ENCODE results near the gene BCL11B.

BCL11B gene

DNA sequence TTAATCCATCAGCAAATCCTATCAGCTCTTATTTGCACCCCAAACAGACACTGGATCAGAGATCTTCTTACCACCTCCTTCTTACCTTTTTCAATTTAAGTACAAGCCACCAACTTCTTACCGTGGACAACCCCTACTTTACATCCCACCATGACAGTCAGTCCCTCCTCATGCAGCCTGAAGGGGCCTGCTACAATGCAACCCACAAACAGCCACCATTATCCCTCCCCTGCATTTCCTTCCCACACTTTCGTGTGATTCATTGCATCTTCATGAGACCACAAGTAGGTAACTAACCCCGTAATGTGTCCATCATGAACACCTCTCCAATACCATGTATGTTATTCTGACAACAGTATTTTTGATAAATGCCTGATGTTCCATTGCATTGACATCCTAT is 108.6 kb downstream of the BCL11B start:
- no peak for DNase-seq (ENCODE audit: low read depth in 2 of 2)

DNA sequence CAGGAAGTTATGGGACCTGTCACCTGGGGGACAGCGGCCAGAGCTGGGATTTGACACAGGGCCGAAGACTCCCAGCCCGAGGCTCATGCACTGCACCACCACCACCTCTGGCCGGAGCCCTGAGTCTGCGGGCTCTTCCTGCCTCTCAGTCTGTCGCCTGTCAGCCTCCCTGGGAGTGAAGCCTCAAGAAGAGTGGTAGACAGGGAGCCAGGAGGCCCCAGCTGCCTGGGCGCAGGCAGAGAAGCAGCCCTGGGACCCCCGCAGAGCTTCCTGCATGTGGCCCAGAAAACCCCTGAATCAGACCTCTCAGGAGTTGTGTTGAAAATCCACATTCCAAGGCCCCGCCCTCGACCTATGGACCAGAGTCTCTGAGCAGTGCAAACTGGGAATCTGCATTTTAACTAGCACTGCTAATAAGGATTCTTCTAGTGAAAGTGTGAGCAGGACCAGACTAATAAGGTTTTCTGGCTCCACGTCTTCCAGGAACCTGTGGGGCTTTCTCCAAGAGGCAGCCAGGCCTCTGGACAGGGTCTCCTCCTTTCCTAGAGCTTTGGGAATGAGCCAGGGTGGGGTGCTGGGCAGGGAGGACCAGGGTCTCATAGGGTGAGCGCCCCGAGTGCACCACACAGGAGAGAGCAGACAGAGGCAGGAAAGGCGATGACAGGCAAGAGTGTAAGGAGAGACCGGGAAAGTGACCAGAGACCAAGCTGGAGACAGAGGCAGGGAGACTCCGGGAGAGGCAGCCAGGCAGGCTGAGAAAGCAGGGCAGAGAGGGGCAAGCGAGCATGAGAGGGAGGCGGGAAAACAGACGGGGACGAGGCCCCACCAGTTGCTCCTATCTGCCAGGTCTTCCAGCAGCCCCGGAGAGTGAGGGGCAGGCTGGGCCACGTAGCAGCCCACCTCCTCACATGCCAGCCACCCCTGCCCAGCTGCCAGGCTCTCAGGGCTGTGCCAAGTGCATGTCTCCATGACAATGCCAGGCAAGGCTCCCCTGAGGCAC is 112.4 kb downstream of the BCL11B start:
- no peak for DNase-seq (ENCODE audit: low read depth in 2 of 2)

- no peak for DNase-seq (ENCODE audit: low read depth in 2 of 2)
These were observed 113.3 kb downstream of the BCL11B start for GRCh38 chr14:99158646-99159165.

DNA sequence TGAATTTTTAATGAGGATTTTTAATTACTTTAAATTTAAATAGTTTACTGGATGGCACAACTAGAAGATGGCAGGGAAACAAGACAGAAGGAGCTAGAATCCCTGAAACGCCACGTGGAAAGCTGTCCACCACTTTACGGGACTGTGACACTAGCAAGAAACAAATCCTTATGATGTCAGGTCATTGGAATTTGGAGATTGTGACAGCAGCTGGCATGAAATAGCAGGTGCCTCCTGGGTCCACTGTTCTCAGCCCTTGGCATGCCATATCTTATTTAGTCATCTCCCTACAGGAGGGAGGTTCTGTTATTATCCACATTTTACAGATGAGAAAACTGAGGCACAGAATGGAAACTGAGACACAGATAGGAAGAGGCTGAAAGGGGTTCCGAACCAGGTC is 113.8 kb downstream of the BCL11B start:
- DNase-seq (ENCODE audit: low read depth in 2 of 2), result no peak

GRCh38 chr14:99157676-99158075 is 114.3 kb downstream of the BCL11B start:
- DNase-seq (ENCODE audit: low read depth in 2 of 2), result no peak

GRCh38 chr14:99157246-99157645 is 114.8 kb downstream of the BCL11B start:
- no peak for DNase-seq (ENCODE audit: low read depth in 2 of 2)

- no peak for DNase-seq (ENCODE audit: low read depth in 2 of 2)
These were observed 115.2 kb downstream of the BCL11B start for GRCh38 chr14:99156814-99157213.

- DNase-seq (ENCODE audit: low read depth in 2 of 2), result no peak
These were observed 115.9 kb downstream of the BCL11B start for GRCh38 chr14:99156090-99156425.

GRCh38 chr14:99155173-99156089 is 116.6 kb downstream of the BCL11B start:
- DNase-seq (ENCODE audit: low read depth in 2 of 2), result no peak

GRCh38 chr14:99150236-99150635 is 121.8 kb downstream of the BCL11B start:
- no peak for DNase-seq (ENCODE audit: low read depth in 2 of 2)

DNA sequence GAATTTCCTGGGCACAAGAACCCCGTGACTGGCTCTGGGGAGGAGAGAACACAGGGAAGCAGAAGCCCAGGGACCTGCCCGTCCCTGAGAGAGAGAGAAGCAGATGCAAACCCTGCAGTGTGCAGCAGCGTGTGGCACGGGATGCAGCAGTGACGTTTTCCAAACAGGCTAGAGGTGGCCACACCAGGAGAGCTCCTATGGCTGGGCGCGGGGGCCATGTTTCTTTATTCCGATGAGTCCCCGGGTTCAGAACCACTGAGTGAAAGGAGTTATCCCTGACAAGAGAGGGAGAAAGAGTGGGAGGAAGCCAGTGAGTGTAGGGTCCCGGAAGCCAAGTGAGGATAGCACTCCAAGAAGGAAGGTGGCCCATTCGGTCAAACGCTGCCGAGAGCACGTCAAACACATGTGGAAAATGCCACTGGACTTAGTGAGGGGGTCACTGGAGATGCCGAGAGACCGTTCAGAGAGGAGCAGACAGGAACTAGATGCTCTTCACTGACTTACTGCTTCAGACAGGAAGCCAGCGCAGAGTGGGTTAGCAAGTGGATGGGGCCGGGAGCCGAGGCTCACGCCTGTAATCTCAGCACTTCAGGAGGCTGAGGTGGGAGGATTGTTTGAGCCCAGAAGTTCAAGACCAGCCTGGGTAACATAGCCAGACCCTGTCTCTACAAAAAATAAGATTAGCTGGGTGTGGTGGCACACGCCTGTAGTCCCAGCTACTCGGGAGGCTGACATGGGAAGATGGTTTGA is 123.0 kb downstream of the BCL11B start:
- no peak for DNase-seq (ENCODE audit: low read depth in 2 of 2)

GRCh38 chr14:99148131-99148530 is 123.9 kb downstream of the BCL11B start:
- DNase-seq (ENCODE audit: low read depth in 2 of 2), result no peak

DNA sequence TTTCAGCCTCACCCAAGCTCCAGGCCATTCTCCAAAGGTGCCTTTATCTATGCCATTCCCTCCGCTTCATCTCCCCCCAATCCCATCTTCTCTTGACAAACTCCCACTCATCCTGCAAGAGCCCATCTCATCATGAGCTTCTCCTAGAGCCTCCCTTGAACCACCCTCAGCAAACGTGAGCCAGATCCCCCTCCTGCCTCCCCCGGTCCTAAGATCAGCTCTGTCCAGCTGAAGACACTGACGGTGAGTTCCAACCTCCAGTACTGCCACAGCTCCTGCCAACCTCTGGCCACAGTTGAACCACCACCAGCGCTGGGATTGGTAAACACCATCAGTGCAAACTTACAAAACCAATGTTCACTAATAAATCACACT is 124.6 kb downstream of the BCL11B start:
- no peak for DNase-seq (ENCODE audit: low read depth in 2 of 2)

DNA sequence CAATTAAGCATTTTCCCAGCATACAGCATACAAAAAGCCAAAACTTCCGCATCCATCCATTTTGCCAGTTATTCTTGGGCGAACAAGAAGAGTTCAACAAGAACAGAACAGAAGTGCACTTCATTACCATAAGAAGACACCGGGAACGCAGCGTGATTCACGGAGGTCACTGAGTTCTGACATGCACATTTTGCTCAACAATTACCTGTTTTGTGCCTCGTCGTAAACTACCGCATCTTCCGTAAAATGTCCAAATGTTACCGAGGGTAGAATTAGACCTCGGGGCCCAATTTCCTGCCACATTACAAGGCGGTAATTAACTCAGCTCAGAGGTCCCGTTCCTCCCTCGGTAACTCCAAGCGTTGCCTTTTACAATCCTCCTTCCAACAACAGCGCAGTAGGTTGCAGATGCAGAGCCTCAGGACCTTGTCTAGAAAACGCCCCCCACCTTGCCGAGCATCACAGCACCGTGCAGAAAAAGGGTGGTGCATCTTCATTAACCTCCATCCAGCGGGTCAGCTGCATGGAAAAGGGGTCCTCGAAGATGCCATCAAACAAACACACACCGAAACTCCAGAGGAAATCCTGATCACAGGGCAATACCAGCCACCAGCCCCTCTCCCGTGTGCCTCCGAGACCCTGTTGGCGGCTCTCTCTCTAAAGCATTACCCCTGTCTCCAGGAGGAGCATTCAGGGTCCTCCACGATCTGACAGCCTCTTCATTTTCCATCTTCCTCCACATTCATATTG is 125.2 kb downstream of the BCL11B start:
- DNase-seq (ENCODE audit: low read depth in 2 of 2), result no peak

DNA sequence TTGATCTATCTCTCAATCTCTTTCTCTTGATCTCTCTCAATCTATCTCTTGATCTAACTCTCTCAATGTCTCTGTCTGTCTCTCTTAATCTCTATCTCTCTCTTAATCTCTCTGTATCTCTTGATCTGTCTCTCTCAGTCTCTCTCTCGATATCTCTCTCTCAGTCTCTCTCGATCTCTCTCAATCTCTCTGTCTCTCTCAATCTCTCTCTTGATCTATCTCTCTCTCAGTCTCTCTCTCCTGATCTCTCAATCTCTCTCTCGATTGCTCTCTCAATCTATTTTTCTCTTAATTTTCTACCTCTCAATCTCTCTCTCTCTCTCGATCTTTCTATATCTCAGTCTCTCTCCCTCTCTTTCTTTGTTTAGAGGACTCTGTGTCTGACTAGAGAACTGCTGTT is 126.7 kb downstream of the BCL11B start:
- DNase-seq (ENCODE audit: low read depth in 2 of 2), result no peak

- DNase-seq (ENCODE audit: low read depth in 2 of 2), result no peak
These were observed 128.2 kb downstream of the BCL11B start for GRCh38 chr14:99143793-99144192.

- no peak for DNase-seq (ENCODE audit: low read depth in 2 of 2)
These were observed 128.9 kb downstream of the BCL11B start for GRCh38 chr14:99143126-99143525.

DNA sequence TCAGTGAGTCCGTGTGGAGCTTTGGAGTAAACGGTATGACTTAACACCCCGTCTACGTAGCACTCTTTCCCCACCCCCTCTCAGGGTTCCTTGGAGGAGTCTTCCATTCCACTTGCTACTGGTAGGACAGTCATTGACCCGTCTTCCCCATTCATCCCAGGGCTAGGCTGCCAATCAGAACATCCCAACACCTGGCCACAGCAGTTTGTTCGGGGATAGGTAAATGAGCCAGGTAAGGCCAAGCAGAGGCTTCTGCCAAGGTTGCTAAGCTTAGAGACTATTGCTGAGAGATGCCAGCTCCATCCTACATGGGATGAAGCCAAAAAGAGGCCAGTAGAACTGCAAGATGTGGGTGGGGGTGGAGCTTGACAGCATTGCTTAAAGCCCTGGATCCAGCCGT is 130.8 kb downstream of the BCL11B start:
- DNase-seq (ENCODE audit: low read depth in 2 of 2), result no peak

DNA sequence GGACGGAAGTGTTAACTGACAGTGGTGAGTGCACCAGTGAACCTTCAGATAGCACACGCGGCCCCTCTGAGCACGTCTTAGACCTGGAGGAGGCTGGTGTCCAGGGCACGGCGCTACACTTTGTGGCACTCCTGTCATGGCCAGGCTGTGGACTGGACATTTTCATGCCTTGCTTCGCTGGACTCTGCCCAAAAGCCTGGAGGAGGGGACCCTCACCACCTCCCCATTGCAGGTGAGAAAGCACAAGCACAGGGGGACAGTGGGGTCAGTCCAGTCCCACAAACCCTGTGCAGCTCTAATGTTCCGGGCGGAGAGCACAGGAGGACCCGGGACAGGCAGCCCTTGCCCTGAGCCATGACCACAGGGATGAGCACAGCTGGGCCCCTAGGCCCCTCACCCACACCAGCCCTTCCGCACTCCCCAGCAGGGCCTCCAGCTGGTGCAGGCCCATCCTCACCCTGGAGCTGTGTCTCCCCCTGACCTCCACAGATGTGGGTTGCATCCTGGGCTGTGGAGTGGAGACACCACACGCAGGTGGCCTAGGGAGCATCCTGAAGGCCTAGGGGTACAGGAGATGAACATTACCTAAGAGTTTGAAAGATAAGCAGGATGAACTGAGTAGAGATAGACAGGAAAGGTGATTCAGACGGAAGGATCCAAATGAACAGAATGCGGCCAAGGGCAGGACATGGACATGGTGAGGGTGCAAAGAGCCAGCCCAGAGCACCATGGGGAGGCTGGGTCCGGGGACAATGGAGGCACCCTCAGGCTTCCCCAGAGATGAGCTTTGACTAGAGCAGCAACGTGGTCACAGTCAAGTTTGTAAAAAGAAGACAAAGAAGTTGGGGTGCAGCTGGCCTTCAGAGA is 132.8 kb downstream of the BCL11B start:
- no peak for DNase-seq (ENCODE audit: low read depth in 2 of 2)
